ENCODE results near the gene REEP1.
"Not testable (repeated sequence)": the region's sequence is repeated elsewhere in the genome, so short reads cannot be mapped to it uniquely, and the experiment has no call there.

REEP1 gene

DNA sequence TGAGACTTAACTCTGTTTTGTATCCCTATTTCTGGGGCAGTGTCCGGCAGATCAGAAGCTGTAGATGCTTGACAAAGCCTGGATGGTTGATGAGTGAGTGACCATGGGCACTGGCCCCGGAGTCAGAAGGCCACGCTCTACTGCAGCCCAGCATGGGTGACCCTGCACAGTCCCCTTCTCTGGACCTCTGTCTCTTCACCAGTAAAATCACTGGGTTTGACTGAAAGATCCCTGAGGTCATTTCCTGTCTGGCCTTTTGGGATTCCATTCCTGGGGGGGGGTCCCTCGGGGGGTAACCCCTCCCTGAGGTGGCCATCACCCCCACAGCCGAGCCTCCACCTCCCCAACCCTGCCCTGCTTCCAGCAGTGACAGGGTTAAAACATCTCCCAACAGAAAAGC lies 106.5 kb downstream of the REEP1 start:
- CTCF ChIA-PET: interaction anchor here (2.1 kb wide), 1 partner anchor 10 kb away, joined by 13 read pairs; no protein-coding TSS in a partner anchor

DNA sequence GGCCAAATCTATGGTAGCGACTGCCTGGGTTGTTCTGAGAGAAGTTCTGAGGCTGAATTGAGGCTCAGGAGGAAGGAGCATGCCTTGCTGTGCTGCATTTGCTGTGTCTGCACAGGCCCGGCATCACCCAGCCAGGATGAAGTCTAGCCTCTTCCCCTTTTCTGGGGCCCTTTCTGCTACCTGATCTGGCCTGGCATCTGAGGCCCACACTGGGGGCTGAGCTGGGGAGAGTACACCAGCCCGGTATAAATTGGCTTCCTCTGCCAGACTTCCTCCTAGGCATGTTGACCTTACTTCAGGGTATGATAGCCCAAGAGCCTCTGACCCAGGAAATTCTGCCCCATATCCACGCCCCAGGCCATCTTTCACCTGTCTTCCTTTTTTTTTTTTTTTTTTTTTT lies 108.2 kb downstream of the REEP1 start:
- CTCF ChIA-PET: interaction anchor here (2.1 kb wide), 1 partner anchor 8 kb away, joined by 13 read pairs; no protein-coding TSS in a partner anchor
- no peak for DNase-seq (ENCODE audit: low read depth, low spot score)

More for the DNA sequence above, 106.5 kb downstream of the REEP1 start:
- H3K4me3 ChIP-seq (ENCODE audit: low read depth, low read length): no peak overlapping the region
- DNase-seq (ENCODE audit: low read depth, low spot score): no peak
- POLR2A ChIA-PET: no interaction called here
- TF ChIP-seq, protein P1, sequence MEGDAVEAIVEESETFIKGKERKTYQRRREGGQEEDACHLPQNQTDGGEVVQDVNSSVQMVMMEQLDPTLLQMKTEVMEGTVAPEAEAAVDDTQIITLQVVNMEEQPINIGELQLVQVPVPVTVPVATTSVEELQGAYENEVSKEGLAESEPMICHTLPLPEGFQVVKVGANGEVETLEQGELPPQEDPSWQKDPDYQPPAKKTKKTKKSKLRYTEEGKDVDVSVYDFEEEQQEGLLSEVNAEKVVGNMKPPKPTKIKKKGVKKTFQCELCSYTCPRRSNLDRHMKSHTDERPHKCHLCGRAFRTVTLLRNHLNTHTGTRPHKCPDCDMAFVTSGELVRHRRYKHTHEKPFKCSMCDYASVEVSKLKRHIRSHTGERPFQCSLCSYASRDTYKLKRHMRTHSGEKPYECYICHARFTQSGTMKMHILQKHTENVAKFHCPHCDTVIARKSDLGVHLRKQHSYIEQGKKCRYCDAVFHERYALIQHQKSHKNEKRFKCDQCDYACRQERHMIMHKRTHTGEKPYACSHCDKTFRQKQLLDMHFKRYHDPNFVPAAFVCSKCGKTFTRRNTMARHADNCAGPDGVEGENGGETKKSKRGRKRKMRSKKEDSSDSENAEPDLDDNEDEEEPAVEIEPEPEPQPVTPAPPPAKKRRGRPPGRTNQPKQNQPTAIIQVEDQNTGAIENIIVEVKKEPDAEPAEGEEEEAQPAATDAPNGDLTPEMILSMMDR (IDR thresholded peaks at IDR 0.05; ENCODE audit: insufficient read depth, low read length, missing control alignments): no peak

DNA sequence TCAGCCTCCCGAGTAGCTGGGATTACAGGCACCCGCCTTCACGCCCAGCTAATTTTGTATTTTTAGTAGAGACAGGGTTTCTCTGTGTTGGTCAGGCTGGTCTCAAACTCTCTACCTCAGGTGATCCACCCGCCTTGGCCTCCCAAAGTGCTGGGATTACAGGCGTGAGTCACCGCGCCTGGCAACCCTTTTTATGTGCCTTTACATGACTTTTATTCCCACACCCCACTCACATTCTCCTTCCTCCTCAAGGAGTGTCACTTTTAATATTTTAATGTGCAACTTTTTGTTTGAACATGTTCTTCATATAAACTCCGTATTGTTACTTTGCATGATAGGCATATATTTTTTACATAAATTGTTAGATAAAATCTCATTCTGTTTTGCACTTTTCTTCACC lies 108.9 kb downstream of the REEP1 start:
- POLR2A ChIA-PET; DNase-seq (ENCODE audit: low read depth, low spot score); CTCF ChIA-PET; H3K4me3 ChIP-seq (ENCODE audit: low read depth, low read length): not testable (repeated sequence)

More for the DNA sequence above, 108.2 kb downstream of the REEP1 start:
- H3K4me3 ChIP-seq (ENCODE audit: low read depth, low read length): no peak overlapping the region
- POLR2A ChIA-PET: no interaction called here
- TF ChIP-seq, protein P1 (IDR thresholded peaks at IDR 0.05; ENCODE audit: insufficient read depth, low read length, missing control alignments): no peak

DNA sequence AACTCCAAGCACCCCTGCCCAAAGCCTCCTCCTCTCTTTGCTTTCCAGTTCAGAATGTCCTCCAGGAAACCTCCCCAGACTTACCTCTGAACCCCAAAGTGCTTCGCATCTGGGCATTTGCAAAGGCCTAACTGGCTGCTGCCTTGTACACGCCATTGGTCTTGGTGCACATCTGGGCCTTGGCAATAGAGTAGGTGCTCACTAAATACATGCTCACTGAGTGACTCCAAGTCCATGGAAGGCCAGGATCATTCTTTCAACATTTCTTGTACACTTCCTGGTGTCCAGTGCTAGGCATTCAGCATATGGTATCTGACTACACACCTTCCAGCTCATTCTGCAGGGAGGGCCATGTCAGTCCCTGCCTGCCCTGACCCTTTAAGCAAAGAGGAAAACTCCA lies 109.7 kb downstream of the REEP1 start:
- TF ChIP-seq, protein P1 (IDR thresholded peaks at IDR 0.05; ENCODE audit: insufficient read depth, low read length, missing control alignments): no peak
- CTCF ChIA-PET: no interaction called here

DNA sequence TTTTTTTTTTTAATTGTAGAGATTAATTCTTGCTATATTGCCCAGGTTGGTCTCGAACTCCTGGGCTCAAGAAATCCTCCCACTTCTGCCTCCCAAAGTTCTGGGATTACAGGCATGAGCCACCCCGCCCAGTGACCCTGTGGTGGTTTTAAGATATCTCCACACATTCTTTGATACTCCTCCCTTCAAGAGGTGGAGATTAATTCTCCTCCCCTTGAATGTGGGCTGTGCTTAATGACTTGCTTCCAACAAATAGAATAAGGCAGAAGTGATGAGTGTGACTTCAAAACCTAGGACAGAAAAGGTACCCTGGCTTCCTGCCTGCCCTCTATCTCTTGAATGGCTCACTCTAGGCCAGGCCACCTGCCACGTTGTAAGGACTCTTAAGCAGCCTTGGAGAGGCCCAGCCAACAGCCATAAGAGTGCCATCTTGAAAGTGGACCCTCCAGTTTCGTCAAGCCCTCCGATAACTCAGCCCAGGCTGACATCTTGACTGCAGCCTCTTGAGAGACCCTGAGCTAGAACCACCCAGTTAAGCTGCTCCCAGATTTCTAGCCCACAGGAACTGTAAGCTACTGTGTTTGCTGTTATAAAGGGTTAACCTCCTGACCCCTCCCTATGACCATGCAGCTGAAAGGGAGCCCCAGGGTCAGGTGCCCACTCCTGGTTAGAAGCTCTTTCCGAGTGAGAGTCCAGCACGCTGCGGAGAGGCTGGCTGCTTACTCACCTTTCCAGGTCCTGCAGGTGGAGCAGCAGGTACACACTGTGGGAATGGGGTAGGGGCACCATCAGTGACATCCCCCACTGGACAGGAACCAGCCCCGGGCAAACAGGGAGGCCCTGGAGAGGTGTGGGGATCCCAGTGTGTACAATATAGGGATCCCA lies 110.5 kb downstream of the REEP1 start:
- CTCF ChIA-PET: no interaction called here
- DNase-seq (ENCODE audit: low read depth, low spot score): no peak

More for the DNA sequence above, 109.7 kb downstream of the REEP1 start:
- no peak for DNase-seq (ENCODE audit: low read depth, low spot score)
- H3K4me3 ChIP-seq (ENCODE audit: low read depth, low read length): no peak overlapping the region
- POLR2A ChIA-PET: no interaction called here

DNA sequence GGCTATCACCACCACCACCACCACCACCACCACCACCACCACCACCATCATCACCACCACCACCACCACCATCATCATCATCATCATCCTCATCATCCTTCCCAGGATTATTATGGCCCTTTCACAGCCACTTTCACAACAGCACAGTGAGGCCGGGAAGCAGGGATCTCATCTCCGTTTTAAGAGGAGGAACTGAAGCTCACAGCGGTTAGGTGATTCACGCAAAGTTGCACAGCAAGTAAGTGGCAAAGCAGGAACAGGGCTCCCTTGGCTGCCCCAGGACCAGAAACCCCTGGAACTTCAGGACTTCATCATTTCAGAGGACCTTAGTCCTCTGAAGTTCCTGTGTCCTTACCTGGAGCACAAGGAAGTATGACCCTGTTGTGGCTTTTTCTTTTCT lies 111.4 kb downstream of the REEP1 start:
- ChIA-PET POLR2A (no interaction called here), CTCF (interaction anchor here (1.4 kb wide), 1 partner anchor 146 kb away, joined by 6 read pairs; no protein-coding TSS in a partner anchor)
- DNase-seq (ENCODE audit: low read depth, low spot score): no peak

More for the DNA sequence above, 110.5 kb downstream of the REEP1 start:
- TF ChIP-seq, protein P1 (IDR thresholded peaks at IDR 0.05; ENCODE audit: insufficient read depth, low read length, missing control alignments): no peak
- POLR2A ChIA-PET: no interaction called here
- H3K4me3 ChIP-seq (ENCODE audit: low read depth, low read length): no peak overlapping the region

More for the DNA sequence above, 111.4 kb downstream of the REEP1 start:
- no peak overlapping the region for H3K4me3 ChIP-seq (ENCODE audit: low read depth, low read length)
- TF ChIP-seq, protein P1 (IDR thresholded peaks at IDR 0.05; ENCODE audit: insufficient read depth, low read length, missing control alignments): no peak
